Measurements from ENCODE around the gene TCFL5. TPM values are rescaled to one million over a fixed set of nuclear protein-coding genes. Genes with fewer than 3 reads are reported as not detected.

The TCFL5 gene
- total RNA-seq, 1 experiment from 2014 or later, result 23.8 TPM

GRCh38 chr20:62885896-62886708, 24.5 kb upstream of the TCFL5 start:
- BruUV-seq (replicated peaks), result no TSS peak
- Histone ChIP-seq H3K27ac (ENCODE audit: low read length) (no peak overlapping the region), H3K4me3 (ENCODE audit: low read depth in 2 of 2, low read length in 2 of 2) (no peak overlapping the region), H3K27me3 (ENCODE audit: control insufficient read depth, insufficient read depth, low read length) (no peaks in the 10 kb centered on the region), H3K4me1 (ENCODE audit: control insufficient read depth, insufficient read depth, low read length) (peaks cover 7% of the 10 kb centered on the region), H3K36me3 (ENCODE audit: control insufficient read depth, insufficient read depth, low read length) (peaks cover 7% of the 10 kb centered on the region), H3K9me3 (ENCODE audit: control insufficient read depth, insufficient read depth, low read depth, low read length) (no peaks in the 10 kb centered on the region)
- in situ Hi-C loops (cut with HindIII; ENCODE audit: low pct_unique_long_range_greater_than_20kb, low sequenced_read_pairs), result no loop called here
- ChIA-PET POLR2A (no interaction called here), CTCF (no interaction called here)
- ATAC-seq (no peak), DNase-seq (ENCODE audit: low read depth, low spot score) (no peak)
- TF ChIP-seq TCF7L2 (IDR thresholded peaks at IDR 0.05; ENCODE audit: low read depth, low read length) (no peak), SIN3A (IDR thresholded peaks at IDR 0.05; ENCODE audit: borderline replicate concordance, insufficient read depth, low read depth, low read length) (no peak), POLR2AphosphoS5 (IDR thresholded peaks at IDR 0.05; ENCODE audit: low read depth, low read length) (no peak; the same call in 1 of the 2 replicates), REST (IDR thresholded peaks at IDR 0.05; ENCODE audit: insufficient read depth in 1 of 2, low read depth in 2 of 2, low read length in 1 of 2) (no peak), CTCF (IDR thresholded peaks at IDR 0.05) (no peak)
- intact Hi-C loops (cut with micrococcal nuclease; ENCODE audit: unreplicated experiment), result no loop called here

GRCh38 chr20:62885046-62885895, 23.6 kb upstream of the TCFL5 start:
- Histone ChIP-seq H3K4me1 (ENCODE audit: control insufficient read depth, insufficient read depth, low read length) (peaks cover 7% of the 10 kb centered on the region), H3K9me3 (ENCODE audit: control insufficient read depth, insufficient read depth, low read depth, low read length) (no peaks in the 10 kb centered on the region), H3K27ac (ENCODE audit: low read length) (no peak overlapping the region), H3K27me3 (ENCODE audit: control insufficient read depth, insufficient read depth, low read length) (no peaks in the 10 kb centered on the region), H3K4me3 (ENCODE audit: low read depth in 2 of 2, low read length in 2 of 2) (no peak overlapping the region), H3K36me3 (ENCODE audit: control insufficient read depth, insufficient read depth, low read length) (peaks cover 7% of the 10 kb centered on the region)
- POLR2A ChIA-PET, result no interaction called here
- BruUV-seq (replicated peaks), result no TSS peak
- intact Hi-C loops (cut with micrococcal nuclease; ENCODE audit: unreplicated experiment) (no loop called here), in situ Hi-C loops (cut with HindIII; ENCODE audit: low pct_unique_long_range_greater_than_20kb, low sequenced_read_pairs) (no loop called here)
- TF ChIP-seq POLR2AphosphoS5 (IDR thresholded peaks at IDR 0.05; ENCODE audit: low read depth, low read length) (peak; percentile 40; the same call in 1 of the 2 replicates), TCF7L2 (IDR thresholded peaks at IDR 0.05; ENCODE audit: low read depth, low read length) (no peak), CTCF (IDR thresholded peaks at IDR 0.05) (no peak)
- ATAC-seq (no peak; the same call in 1 of the 2 replicates), DNase-seq (ENCODE audit: low read depth, low spot score) (no peak)
- CTCF ChIA-PET, result interaction anchor here (0.6 kb wide), 1 partner anchor 41 kb away, joined by 4 read pairs; the partner anchor contains the start of gene DIDO1
